K562 (cell line): Measurements from ENCODE around the gene EXOC3L2. TPM values are rescaled to one million over a fixed set of nuclear protein-coding genes. Genes with fewer than 3 reads are reported as not detected.

Experiments used
- MYC ChIP-seq, 2 experiments: fragments of 250-450 bp in 1 of 2; sonication (Bioruptor Pico) in 1 of 2; IDR thresholded peaks; 2 replicates each; pipeline versions ENCODE4 v1.5.1 to v1.6.1; 2012 to 2021; ENCODE audit warnings: low read depth in 2 of 2, borderline replicate concordance in 1 of 2, improper control_type of control experiment in 1 of 2, low read length in 1 of 2, mild to moderate bottlenecking in 1 of 2, moderate library complexity in 1 of 2
- NCOA4 ChIP-seq: fragments of 450-650 bp; IDR thresholded peaks from 2 replicates; pipeline ENCODE4 v1.6.1; 2018; ENCODE audit warnings: mild to moderate bottlenecking; ENCODE audit not compliant: partially characterized antibody
- polyA plus RNA-seq, 8 experiments: library from polyadenylated mRNA; depleted of rRNA in 4 of 8; stranded (reverse) in 5 of 8; unstranded in 3 of 8; fragments of >200 nt; fragmentation: Nextera tagmentation in 2 of 8; fragmentation: Illumina TruSeq in 1 of 8; extraction: Ambion mirVana in 2 of 8; extraction: Trizol in 1 of 8; gene quantifications; 2 replicates each; pipeline versions ENCODE4 v1.2.1 to v1.2.3, GENCODE V29; 2011 to 2014; ENCODE audit warnings: inconsistent platforms in 1 of 8, missing spikeins in 1 of 8
- total RNA-seq, 7 experiments: library from RNA; depleted of rRNA in 6 of 7; stranded (reverse); fragments of >200 nt in 6 of 7; fragmentation: Illumina TruSeq in 2 of 7; extraction: Trizol in 2 of 7; gene quantifications; 2 replicates each; pipeline versions ENCODE4 v1.2.1 to v1.2.3, GENCODE V29; 2011 to 2021; ENCODE audit warnings: low replicate concordance in 1 of 7
- TF ChIP-seq, protein P1 (sequence below): fragments of 450-650 bp; IDR thresholded peaks from 2 replicates; pipeline ENCODE4 v1.6.1; 2016; ENCODE audit warnings: mild to moderate bottlenecking, moderate library complexity
- TF ChIP-seq, protein P2 (sequence below): IDR thresholded peaks from 2 replicates; pipeline ENCODE4 v1.6.1; 2014; ENCODE audit warnings: antibody characterized with exemption
- TF ChIP-seq, protein P3 (sequence below): fragments of 450-650 bp; IDR thresholded peaks from 2 replicates; pipeline ENCODE4 v1.6.1; 2016; ENCODE audit warnings: mild to moderate bottlenecking
- TF ChIP-seq, protein P4 (sequence below): fragments of 450-650 bp; IDR thresholded peaks from 2 replicates; pipeline ENCODE4 v1.6.1; 2016

Gene EXOC3L2
- total and polyA plus RNA-seq, 9 of the 15 experiments (the other 6 are each of a cell fraction or from before 2014, with no cell fraction given): 0.31 to 19.0 (median 2.4) TPM

DNA sequence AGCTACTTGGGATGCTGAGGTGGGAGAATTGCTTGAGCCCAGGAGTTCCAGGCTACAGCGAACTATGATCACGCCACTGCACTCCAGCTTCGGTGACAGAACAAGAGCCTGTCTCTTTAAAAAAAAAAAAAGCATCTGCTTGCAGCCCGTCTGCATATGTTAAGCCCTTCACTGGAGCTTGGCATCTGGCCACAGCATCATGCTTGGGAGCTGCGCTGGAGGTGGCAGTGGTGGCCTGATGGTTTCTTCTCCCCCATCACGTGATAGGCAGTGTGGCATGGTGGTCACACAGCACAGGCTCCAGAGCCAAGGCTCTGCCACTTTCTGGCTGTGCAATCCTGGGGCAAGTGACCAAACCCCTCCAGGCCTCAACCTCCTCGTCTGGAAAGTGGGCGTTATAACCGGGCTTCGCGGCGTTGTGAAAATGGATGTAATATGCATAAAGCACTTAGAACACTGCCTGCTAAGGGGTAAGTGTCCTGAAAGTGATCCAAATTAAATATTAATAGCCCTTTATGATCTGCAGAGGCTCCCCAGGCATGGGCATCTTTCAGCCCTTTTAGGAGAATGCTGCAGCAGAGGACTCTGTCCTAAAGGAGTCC is 30.3 kb upstream of the EXOC3L2 start (continued):
- TF ChIP-seq, protein P1, sequence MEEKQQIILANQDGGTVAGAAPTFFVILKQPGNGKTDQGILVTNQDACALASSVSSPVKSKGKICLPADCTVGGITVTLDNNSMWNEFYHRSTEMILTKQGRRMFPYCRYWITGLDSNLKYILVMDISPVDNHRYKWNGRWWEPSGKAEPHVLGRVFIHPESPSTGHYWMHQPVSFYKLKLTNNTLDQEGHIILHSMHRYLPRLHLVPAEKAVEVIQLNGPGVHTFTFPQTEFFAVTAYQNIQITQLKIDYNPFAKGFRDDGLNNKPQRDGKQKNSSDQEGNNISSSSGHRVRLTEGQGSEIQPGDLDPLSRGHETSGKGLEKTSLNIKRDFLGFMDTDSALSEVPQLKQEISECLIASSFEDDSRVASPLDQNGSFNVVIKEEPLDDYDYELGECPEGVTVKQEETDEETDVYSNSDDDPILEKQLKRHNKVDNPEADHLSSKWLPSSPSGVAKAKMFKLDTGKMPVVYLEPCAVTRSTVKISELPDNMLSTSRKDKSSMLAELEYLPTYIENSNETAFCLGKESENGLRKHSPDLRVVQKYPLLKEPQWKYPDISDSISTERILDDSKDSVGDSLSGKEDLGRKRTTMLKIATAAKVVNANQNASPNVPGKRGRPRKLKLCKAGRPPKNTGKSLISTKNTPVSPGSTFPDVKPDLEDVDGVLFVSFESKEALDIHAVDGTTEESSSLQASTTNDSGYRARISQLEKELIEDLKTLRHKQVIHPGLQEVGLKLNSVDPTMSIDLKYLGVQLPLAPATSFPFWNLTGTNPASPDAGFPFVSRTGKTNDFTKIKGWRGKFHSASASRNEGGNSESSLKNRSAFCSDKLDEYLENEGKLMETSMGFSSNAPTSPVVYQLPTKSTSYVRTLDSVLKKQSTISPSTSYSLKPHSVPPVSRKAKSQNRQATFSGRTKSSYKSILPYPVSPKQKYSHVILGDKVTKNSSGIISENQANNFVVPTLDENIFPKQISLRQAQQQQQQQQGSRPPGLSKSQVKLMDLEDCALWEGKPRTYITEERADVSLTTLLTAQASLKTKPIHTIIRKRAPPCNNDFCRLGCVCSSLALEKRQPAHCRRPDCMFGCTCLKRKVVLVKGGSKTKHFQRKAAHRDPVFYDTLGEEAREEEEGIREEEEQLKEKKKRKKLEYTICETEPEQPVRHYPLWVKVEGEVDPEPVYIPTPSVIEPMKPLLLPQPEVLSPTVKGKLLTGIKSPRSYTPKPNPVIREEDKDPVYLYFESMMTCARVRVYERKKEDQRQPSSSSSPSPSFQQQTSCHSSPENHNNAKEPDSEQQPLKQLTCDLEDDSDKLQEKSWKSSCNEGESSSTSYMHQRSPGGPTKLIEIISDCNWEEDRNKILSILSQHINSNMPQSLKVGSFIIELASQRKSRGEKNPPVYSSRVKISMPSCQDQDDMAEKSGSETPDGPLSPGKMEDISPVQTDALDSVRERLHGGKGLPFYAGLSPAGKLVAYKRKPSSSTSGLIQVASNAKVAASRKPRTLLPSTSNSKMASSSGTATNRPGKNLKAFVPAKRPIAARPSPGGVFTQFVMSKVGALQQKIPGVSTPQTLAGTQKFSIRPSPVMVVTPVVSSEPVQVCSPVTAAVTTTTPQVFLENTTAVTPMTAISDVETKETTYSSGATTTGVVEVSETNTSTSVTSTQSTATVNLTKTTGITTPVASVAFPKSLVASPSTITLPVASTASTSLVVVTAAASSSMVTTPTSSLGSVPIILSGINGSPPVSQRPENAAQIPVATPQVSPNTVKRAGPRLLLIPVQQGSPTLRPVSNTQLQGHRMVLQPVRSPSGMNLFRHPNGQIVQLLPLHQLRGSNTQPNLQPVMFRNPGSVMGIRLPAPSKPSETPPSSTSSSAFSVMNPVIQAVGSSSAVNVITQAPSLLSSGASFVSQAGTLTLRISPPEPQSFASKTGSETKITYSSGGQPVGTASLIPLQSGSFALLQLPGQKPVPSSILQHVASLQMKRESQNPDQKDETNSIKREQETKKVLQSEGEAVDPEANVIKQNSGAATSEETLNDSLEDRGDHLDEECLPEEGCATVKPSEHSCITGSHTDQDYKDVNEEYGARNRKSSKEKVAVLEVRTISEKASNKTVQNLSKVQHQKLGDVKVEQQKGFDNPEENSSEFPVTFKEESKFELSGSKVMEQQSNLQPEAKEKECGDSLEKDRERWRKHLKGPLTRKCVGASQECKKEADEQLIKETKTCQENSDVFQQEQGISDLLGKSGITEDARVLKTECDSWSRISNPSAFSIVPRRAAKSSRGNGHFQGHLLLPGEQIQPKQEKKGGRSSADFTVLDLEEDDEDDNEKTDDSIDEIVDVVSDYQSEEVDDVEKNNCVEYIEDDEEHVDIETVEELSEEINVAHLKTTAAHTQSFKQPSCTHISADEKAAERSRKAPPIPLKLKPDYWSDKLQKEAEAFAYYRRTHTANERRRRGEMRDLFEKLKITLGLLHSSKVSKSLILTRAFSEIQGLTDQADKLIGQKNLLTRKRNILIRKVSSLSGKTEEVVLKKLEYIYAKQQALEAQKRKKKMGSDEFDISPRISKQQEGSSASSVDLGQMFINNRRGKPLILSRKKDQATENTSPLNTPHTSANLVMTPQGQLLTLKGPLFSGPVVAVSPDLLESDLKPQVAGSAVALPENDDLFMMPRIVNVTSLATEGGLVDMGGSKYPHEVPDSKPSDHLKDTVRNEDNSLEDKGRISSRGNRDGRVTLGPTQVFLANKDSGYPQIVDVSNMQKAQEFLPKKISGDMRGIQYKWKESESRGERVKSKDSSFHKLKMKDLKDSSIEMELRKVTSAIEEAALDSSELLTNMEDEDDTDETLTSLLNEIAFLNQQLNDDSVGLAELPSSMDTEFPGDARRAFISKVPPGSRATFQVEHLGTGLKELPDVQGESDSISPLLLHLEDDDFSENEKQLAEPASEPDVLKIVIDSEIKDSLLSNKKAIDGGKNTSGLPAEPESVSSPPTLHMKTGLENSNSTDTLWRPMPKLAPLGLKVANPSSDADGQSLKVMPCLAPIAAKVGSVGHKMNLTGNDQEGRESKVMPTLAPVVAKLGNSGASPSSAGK: no peak
- TF ChIP-seq, protein P2, sequence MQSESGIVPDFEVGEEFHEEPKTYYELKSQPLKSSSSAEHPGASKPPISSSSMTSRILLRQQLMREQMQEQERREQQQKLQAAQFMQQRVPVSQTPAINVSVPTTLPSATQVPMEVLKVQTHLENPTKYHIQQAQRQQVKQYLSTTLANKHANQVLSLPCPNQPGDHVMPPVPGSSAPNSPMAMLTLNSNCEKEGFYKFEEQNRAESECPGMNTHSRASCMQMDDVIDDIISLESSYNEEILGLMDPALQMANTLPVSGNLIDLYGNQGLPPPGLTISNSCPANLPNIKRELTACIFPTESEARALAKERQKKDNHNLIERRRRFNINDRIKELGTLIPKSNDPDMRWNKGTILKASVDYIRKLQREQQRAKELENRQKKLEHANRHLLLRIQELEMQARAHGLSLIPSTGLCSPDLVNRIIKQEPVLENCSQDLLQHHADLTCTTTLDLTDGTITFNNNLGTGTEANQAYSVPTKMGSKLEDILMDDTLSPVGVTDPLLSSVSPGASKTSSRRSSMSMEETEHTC: no peak
- TF ChIP-seq, protein P3, sequence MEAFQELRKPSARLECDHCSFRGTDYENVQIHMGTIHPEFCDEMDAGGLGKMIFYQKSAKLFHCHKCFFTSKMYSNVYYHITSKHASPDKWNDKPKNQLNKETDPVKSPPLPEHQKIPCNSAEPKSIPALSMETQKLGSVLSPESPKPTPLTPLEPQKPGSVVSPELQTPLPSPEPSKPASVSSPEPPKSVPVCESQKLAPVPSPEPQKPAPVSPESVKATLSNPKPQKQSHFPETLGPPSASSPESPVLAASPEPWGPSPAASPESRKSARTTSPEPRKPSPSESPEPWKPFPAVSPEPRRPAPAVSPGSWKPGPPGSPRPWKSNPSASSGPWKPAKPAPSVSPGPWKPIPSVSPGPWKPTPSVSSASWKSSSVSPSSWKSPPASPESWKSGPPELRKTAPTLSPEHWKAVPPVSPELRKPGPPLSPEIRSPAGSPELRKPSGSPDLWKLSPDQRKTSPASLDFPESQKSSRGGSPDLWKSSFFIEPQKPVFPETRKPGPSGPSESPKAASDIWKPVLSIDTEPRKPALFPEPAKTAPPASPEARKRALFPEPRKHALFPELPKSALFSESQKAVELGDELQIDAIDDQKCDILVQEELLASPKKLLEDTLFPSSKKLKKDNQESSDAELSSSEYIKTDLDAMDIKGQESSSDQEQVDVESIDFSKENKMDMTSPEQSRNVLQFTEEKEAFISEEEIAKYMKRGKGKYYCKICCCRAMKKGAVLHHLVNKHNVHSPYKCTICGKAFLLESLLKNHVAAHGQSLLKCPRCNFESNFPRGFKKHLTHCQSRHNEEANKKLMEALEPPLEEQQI: no peak
- TF ChIP-seq NCOA4: no peak
- TF ChIP-seq, protein P4, sequence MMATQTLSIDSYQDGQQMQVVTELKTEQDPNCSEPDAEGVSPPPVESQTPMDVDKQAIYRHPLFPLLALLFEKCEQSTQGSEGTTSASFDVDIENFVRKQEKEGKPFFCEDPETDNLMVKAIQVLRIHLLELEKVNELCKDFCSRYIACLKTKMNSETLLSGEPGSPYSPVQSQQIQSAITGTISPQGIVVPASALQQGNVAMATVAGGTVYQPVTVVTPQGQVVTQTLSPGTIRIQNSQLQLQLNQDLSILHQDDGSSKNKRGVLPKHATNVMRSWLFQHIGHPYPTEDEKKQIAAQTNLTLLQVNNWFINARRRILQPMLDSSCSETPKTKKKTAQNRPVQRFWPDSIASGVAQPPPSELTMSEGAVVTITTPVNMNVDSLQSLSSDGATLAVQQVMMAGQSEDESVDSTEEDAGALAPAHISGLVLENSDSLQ: no peak
- no peak for TF ChIP-seq MYC (IDR thresholded peaks at IDR 0.05; ENCODE audit: low read depth, low read length)
- no peak for TF ChIP-seq MYC (CRISPR knock-in tag; IDR thresholded peaks at IDR 0.05; ENCODE audit: borderline replicate concordance, low read depth)
